WERI-Rb-1 (cell line): ENCODE results near the gene GPR173.

ENCODE experiments used
- DNase-seq: peaks from one replicate; pipeline ENCODE4 v3.0.0-alpha.2; 2020
- H3K27ac ChIP-seq: fragments of 250-450 bp; sonication (Bioruptor Pico); 2 replicates; pipeline ENCODE4 v1.5.1; 2020; ENCODE audit warnings: mild to moderate bottlenecking, moderate library complexity
- H3K27me3 ChIP-seq: fragments of 250-450 bp; sonication (Bioruptor Pico); 2 replicates; pipeline ENCODE4 v1.5.1; 2021; ENCODE audit warnings: mild to moderate bottlenecking, low read depth, moderate library complexity; ENCODE audit not compliant: insufficient read depth, severe bottlenecking
- H3K36me3 ChIP-seq: fragments of 250-450 bp; sonication (Bioruptor Pico); 2 replicates; pipeline ENCODE4 v1.5.1; 2020; ENCODE audit warnings: mild to moderate bottlenecking, moderate library complexity
- H3K4me3 ChIP-seq: 2 replicates; pipeline ENCODE4 v1.5.1; 2011; ENCODE audit warnings: low read depth, mild to moderate bottlenecking, control low read depth, low read length
- H3K9me3 ChIP-seq: fragments of 250-450 bp; sonication (Bioruptor Pico); 2 replicates; pipeline ENCODE4 v1.5.1; 2021; ENCODE audit warnings: mild to moderate bottlenecking, moderate library complexity; ENCODE audit not compliant: severe bottlenecking
- CTCF ChIP-seq: IDR thresholded peaks from 2 replicates; pipeline ENCODE4 v1.5.1; 2011; ENCODE audit warnings: low read depth, mild to moderate bottlenecking, control low read depth, inconsistent platforms, low read length

The GPR173 gene

GRCh38 chrX:53093177-53093655 is 44.6 kb downstream of the GPR173 start:
- Histone ChIP-seq H3K36me3 (no peaks in the 10 kb centered on the region; the same call in 1 of the 2 replicates), H3K27ac (peak overlapping the region; percentile 86)
- TF ChIP-seq CTCF: peak; percentile 49

GRCh38 chrX:53093748-53094581 is 45.4 kb downstream of the GPR173 start, which contains the start of gene KANTR:
Gene KANTR (plus strand): TSS chrX:53094142. CDS start chrX:53124273, 30,131 bp downstream.
- peak; percentile 90 for DNase-seq
- TF ChIP-seq CTCF: no peak
- H3K9me3 ChIP-seq: no peaks in the 10 kb centered on the region

More at GRCh38 chrX:53093177-53093655, 44.6 kb downstream of the GPR173 start:
- H3K27me3 ChIP-seq: peaks cover 4% of the 10 kb centered on the region
- peak; percentile 79 for DNase-seq
- H3K4me3 ChIP-seq: peak overlapping the region; percentile 56
- H3K9me3 ChIP-seq: no peaks in the 10 kb centered on the region

GRCh38 chrX:53094582-53094905 is 46.0 kb downstream of the GPR173 start:
- Histone ChIP-seq H3K27me3 (peaks cover 4% of the 10 kb centered on the region), H3K4me3 (peak overlapping the region; percentile 57), H3K9me3 (no peaks in the 10 kb centered on the region), H3K36me3 (peaks cover 2% of the 10 kb centered on the region; the same call in 1 of the 2 replicates), H3K27ac (peak overlapping the region; percentile 81)
- no peak for TF ChIP-seq CTCF
- no peak for DNase-seq

More at GRCh38 chrX:53093748-53094581, 45.4 kb downstream of the GPR173 start, which contains the start of gene KANTR:
- peaks cover 4% of the 10 kb centered on the region for H3K27me3 ChIP-seq
- H3K27ac ChIP-seq: peak within 1 kb of the TSS; percentile 86
- H3K4me3 ChIP-seq: peak within 1 kb of the TSS; percentile 57
- H3K36me3 ChIP-seq: no peaks in the 10 kb centered on the region; the same call in 1 of the 2 replicates

- DNase-seq: no peak
- H3K27ac ChIP-seq: no peak overlapping the region
- peaks cover 4% of the 10 kb centered on the region for H3K27me3 ChIP-seq
- H3K4me3 ChIP-seq: no peak overlapping the region
- no peak for TF ChIP-seq CTCF
- peaks cover 3% of the 10 kb centered on the region; the same call in 1 of the 2 replicates for H3K36me3 ChIP-seq
- H3K9me3 ChIP-seq: no peaks in the 10 kb centered on the region
Measured at GRCh38 chrX:53095796-53096195, 47.2 kb downstream of the GPR173 start.

- no peak for TF ChIP-seq CTCF
- Histone ChIP-seq H3K9me3 (no peaks in the 10 kb centered on the region), H3K27ac (no peak overlapping the region), H3K4me3 (no peak overlapping the region), H3K27me3 (peaks cover 14% of the 10 kb centered on the region), H3K36me3 (no peaks in the 10 kb centered on the region)
- DNase-seq: no peak
Measured at GRCh38 chrX:53114864-53115549, 66.4 kb downstream of the GPR173 start.
